COLO829 (cell line): ENCODE data around the gene OR4Q2.
"Not testable (repeated sequence)": the region's sequence is repeated elsewhere in the genome, so short reads cannot be mapped to it uniquely, and the experiment has no call there.

Experiments used
- DNase-seq: peaks from one replicate; pipeline ENCODE4 v3.0.0; 2012; ENCODE audit warnings: low spot score

The OR4Q2 gene

DNA sequence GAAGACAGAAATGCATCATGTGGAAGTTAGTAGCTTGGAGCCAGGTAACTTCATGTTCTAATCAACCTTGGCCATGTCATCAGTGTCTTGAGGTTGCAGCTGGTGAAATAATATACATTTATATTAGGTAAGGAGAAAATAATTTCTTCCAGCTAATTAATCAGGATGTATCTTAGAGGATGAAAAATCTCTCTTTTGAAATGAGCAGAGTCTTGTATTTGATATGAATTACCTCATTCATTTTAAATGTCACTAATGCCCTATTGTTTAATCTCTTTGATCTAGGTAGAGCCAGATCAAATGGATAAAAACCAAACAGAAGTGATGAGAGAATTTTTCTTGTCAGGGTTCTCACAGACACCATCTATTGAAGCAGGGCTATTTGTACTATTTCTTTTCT, at the start of gene OR4Q2:
OR4Q2 (plus strand) TSS at position 301 of the 400 bp plus-strand sequence.
- DNase-seq = no peak

- not testable (repeated sequence) for DNase-seq
Observed at GRCh38 chr14:19969735-19970134, 32.2 kb upstream of the OR4Q2 start.

DNA sequence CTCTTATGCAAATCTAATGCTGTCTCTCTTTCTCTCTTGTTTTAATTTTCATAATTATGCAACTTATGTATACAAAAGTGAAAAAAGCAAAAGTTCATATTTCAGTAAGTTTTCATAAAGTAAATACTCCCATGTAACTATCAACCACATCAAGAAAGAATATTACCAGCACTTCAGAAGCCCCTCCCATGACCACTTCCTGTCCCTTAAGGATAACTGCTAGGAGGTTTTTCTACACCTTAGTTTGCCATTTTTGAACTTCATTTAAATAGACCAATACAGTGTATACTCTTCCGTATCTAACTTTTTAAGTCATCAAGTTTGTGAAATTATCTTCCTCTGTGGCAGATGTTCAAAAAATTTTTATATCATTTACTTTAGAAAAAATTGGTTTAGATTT, 27.1 kb upstream of the OR4Q2 start:
- DNase-seq = no peak

GRCh38 chr14:19975291-19975690, 26.7 kb upstream of the OR4Q2 start, which contains the start of gene OR4K15:
Gene OR4K15 (plus strand): TSS chr14:19975591. CDS start chr14:19975591, 0 bp downstream.
- no peak for DNase-seq

- DNase-seq = no peak
Observed at GRCh38 chr14:19993438-19993837, 8.5 kb upstream of the OR4Q2 start.

DNA sequence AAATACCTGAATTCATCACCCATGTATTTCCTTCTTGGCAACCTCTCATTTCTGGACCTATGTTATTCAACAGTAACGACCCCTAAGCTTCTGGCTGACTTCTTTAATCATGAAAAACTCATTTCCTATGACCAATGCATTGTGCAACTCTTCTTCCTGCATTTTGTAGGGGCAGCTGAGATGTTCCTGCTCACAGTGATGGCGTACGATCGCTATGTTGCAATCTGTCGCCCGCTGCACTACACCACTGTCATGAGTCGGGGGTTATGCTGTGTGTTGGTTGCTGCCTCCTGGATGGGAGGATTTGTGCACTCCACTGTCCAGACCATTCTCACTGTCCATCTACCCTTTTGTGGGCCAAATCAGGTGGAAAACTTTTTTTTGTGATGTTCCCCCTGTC, 356 bp downstream of the OR4Q2 start:
- no peak for DNase-seq

- no peak for DNase-seq
Observed at GRCh38 chr14:20008156-20008555, 6.2 kb downstream of the OR4Q2 start.

GRCh38 chr14:20019257-20019865, 17.4 kb downstream of the OR4Q2 start, which contains the start of gene OR4K14:
Gene OR4K14 (minus strand): TSS chr14:20019307. CDS start chr14:20015193, 4,114 bp downstream.
- DNase-seq = no peak

DNA sequence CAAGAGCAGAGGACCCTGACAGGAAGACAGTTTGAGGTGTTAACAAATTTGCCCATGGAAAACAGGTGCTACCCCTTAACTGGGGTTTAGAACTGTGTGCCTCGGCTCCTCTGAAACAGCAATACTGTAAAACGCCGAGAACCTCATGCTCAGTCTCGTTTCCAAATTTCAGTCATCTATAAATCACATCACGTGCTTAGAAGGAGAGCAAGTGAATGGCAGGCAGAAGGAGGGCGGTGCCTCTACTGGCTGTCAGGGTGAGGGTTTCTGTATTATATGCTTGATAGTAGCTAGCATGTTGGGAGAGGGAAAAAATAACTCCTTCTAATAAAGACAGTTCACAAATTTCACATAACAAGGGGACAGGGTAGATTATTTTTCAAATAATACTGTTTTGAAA, 29.1 kb downstream of the OR4Q2 start:
- no peak for DNase-seq

DNA sequence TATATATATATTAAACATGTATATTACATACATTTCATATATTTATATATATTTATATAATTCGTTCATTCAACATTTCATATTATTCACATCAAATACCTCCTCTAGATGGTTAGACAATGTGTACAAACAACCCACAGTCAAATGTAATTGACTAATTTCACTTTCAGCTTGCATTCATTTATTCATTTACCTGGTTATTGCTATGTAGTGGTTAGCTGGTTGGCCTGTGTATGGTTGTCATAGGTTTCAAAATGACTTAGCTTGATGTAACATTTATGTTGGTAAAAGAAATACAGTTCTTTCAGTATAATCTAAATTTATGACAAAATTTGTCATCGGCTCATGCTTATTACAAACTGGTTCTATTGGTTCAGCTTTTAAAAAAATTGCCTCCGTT, 33.5 kb downstream of the OR4Q2 start:
- DNase-seq = no peak

DNA sequence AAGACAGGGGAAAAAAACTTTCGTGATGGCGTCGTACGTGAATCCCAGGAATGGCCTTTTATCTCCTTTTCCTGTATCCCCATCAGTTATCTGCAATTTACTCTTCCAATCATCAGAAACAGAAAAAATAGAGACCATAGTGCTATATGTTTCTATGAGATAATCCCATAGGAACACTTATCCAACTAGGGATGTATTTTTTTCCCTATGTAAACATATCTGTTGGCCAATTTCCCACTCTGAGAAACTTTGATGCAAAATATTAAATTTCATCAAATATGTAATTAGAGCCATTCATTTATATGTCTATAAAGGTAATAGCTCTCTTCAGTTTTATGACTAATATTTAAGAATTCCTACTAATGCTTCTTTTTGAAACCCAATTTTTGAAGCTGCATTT, 34.0 kb downstream of the OR4Q2 start, which contains the start of gene OR4K13:
OR4K13 (minus strand) TSS at position 101 of the 400 bp plus-strand sequence. CDS start 1,280 bp downstream, outside the sequence.
- no peak for DNase-seq

GRCh38 chr14:20044243-20044642, 42.3 kb downstream of the OR4Q2 start:
- no peak for DNase-seq

DNA sequence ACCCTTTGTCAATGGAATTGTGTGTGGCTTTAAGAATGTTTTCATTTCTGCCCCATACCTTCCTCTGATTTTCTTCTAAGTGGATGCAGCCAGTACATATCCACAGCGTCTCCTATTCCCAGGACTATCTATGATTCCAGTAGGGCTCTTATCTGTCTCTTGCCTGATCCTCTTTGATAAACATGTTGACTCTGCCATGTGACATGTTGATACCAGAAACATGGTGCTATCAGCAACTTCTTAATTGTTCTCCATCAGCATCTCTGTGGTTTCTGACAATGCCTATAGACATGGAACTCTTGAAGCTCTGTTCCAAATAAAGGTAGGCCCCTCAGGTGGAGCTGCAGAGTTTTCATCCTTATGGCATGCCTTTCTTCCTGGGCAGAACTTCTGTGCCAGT, 46.2 kb downstream of the OR4Q2 start:
- DNase-seq = no peak
